Astrocyte of the spinal cord (primary cell): Measurements from ENCODE around the gene DNAJC5.
A peak's percentile ranks its signal among the peaks of the same experiment; 100 is the strongest.

Experiments
- DNase-seq: peaks from one replicate; pipeline ENCODE4 v3.0.0; 2011; ENCODE audit warnings: low read depth, low spot score
- H3K4me3 ChIP-seq: 2 replicates; pipeline ENCODE4 v1.5.1; 2011; ENCODE audit warnings: low read depth, mild to moderate bottlenecking, low read length, moderate library complexity
- in situ Hi-C: cut with HindIII; loops from 2 replicates; pipeline ENCODE4 v1.10.0; 2017; ENCODE audit warnings: low sequenced_read_pairs
- TF ChIP-seq, protein P1 (sequence below): IDR thresholded peaks from 2 replicates; pipeline ENCODE4 v1.5.1; 2012; ENCODE audit warnings: low read depth, mild to moderate bottlenecking, low read length, inconsistent platforms

DNAJC5 gene

GRCh38 chr20:63980806-63981728 lies 86.1 kb downstream of the DNAJC5 start, which contains the start of gene PRPF6:
TSS of gene PRPF6 (plus strand) at chr20:63981132. CDS start at chr20:63981246, 114 bp downstream.
- peak within 1 kb of the TSS; percentile 91 for H3K4me3 ChIP-seq

GRCh38 chr20:63982937-63983336 lies 88.0 kb downstream of the DNAJC5 start:
- in situ Hi-C loops, result no loop called here
- TF ChIP-seq, protein P1, sequence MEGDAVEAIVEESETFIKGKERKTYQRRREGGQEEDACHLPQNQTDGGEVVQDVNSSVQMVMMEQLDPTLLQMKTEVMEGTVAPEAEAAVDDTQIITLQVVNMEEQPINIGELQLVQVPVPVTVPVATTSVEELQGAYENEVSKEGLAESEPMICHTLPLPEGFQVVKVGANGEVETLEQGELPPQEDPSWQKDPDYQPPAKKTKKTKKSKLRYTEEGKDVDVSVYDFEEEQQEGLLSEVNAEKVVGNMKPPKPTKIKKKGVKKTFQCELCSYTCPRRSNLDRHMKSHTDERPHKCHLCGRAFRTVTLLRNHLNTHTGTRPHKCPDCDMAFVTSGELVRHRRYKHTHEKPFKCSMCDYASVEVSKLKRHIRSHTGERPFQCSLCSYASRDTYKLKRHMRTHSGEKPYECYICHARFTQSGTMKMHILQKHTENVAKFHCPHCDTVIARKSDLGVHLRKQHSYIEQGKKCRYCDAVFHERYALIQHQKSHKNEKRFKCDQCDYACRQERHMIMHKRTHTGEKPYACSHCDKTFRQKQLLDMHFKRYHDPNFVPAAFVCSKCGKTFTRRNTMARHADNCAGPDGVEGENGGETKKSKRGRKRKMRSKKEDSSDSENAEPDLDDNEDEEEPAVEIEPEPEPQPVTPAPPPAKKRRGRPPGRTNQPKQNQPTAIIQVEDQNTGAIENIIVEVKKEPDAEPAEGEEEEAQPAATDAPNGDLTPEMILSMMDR, result no peak
- DNase-seq, result no peak
- no peak overlapping the region for H3K4me3 ChIP-seq

More at GRCh38 chr20:63980806-63981728, 86.1 kb downstream of the DNAJC5 start, which contains the start of gene PRPF6:
- in situ Hi-C loops, result no loop called here
- TF ChIP-seq, protein P1, result peak; percentile 89
- DNase-seq, result peak; percentile 93
